ENCODE measurements around the gene GTF2H4.

DNA sequence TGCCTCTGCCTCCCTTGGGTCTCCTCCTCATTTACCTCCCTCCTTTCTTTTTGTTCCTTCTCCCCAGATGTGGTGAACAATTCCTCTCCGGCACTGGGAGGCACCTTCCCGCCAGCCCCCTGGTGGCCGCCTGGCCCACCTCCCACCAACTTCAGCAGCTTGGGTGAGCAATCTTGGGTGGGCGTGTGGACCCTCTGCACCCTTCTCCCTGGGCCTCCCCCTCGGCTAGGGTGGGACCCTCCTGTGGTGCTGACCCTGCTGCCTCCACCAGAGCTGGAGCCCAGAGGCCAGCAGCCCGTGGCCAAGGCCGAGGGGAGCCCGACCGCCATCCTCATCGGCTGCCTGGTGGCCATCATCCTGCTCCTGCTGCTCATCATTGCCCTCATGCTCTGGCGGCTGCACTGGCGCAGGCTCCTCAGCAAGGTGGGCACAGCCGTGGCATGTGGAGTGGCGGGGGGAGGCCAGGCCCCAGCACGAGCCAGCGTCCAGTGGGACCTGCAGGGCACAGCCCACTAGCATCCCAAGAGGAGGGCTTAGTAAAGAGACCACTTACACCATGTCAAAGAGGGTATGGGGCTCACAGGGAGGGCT, 14.9 kb upstream of the GTF2H4 start:
- TF ChIP-seq POLR2AphosphoS5 (IDR thresholded peaks at IDR 0.05) (no peak), POLR2A (IDR thresholded peaks at IDR 0.05) (no peak)
- TF ChIP-seq, protein P1, sequence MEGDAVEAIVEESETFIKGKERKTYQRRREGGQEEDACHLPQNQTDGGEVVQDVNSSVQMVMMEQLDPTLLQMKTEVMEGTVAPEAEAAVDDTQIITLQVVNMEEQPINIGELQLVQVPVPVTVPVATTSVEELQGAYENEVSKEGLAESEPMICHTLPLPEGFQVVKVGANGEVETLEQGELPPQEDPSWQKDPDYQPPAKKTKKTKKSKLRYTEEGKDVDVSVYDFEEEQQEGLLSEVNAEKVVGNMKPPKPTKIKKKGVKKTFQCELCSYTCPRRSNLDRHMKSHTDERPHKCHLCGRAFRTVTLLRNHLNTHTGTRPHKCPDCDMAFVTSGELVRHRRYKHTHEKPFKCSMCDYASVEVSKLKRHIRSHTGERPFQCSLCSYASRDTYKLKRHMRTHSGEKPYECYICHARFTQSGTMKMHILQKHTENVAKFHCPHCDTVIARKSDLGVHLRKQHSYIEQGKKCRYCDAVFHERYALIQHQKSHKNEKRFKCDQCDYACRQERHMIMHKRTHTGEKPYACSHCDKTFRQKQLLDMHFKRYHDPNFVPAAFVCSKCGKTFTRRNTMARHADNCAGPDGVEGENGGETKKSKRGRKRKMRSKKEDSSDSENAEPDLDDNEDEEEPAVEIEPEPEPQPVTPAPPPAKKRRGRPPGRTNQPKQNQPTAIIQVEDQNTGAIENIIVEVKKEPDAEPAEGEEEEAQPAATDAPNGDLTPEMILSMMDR (IDR thresholded peaks at IDR 0.05) = no peak
